ENCODE data around the gene NUP214. TPM values are rescaled to one million over a fixed set of nuclear protein-coding genes. Genes with fewer than 3 reads are reported as not detected.

Gene NUP214
- total RNA-seq, 1 experiment from 2014 or later, result 35.5 TPM

DNA sequence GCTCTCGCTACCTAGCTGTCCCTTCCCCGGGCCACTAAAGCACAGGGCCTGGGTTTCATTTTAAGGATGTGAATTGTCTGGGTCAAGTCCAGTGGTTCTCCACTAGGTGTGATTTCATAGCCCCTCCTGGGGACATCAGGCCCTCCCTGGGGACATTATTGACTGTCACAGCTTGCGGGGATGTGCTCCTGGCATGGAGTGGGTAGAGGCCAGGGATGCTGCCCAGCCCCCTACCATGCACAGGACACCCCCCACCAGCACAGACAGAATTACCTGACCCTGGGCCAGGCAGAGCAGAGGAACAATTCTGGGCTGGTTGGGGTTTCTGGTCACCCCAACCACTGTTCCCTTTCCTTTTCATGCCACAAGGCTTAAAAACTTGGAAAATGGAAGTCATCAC, 146.8 kb downstream of the NUP214 start:
- Histone ChIP-seq H3K4me2 (ENCODE audit: low read length) (no peak overlapping the region), H3K9ac (ENCODE audit: low read length) (no peak overlapping the region), H3K79me2 (ENCODE audit: insufficient read depth, low read length) (no peaks in the 10 kb centered on the region), H3K27me3 (ENCODE audit: insufficient read depth, low read length) (no peaks in the 10 kb centered on the region), H3K9me3 (ENCODE audit: control insufficient read depth in 1 of 2, insufficient read depth in 1 of 2, low read depth in 1 of 2, low read length in 2 of 2) (no peaks in the 10 kb centered on the region), H3K27ac (ENCODE audit: low read depth, low read length) (no peak overlapping the region), H3K9me2 (ENCODE audit: insufficient read depth) (no peaks in the 10 kb centered on the region), H3K4me1 (ENCODE audit: control insufficient read depth in 1 of 2, insufficient read depth in 2 of 2, low read length in 2 of 2) (no peaks in the 10 kb centered on the region), H3K4me3 (replicated peaks in 1 of 2; ENCODE audit: low read depth in 1 of 2, low read length in 2 of 2) (no peak overlapping the region), H3K36me3 (ENCODE audit: control insufficient read depth in 1 of 2, insufficient read depth in 2 of 2, low read length in 2 of 2) (no peaks in the 10 kb centered on the region), H4K20me1 (ENCODE audit: insufficient read depth) (no peaks in the 10 kb centered on the region), H2AFZ (ENCODE audit: low read depth, low read length, poor library complexity, severe bottlenecking) (no peak overlapping the region)
- no peak for DNase-seq (ENCODE audit: low read depth, low spot score)
- CTCF ChIA-PET, result no interaction called here
- intact Hi-C loops (cut with micrococcal nuclease), result no loop called here
- TF ChIP-seq SP1 (IDR thresholded peaks at IDR 0.05; ENCODE audit: low read depth) (no peak), CBX3 (IDR thresholded peaks at IDR 0.05; ENCODE audit: low read depth) (no peak), ZNF274 (IDR thresholded peaks at IDR 0.05; ENCODE audit: low read depth, low read length) (no peak), YY1 (IDR thresholded peaks at IDR 0.05; ENCODE audit: extremely low read depth, insufficient replicate concordance, low read depth, low read length) (no peak), EZH2 (IDR thresholded peaks at IDR 0.05) (no peak), ZFX (IDR thresholded peaks at IDR 0.05) (no peak), TCF7L2 (IDR thresholded peaks at IDR 0.05; ENCODE audit: borderline replicate concordance, extremely low read depth, insufficient read depth, insufficient read length) (no peak), EZH2phosphoT487 (IDR thresholded peaks at IDR 0.05; ENCODE audit: borderline replicate concordance) (no peak), POLR2A (IDR thresholded peaks at IDR 0.05; ENCODE audit: borderline replicate concordance, extremely low read depth, insufficient read depth, insufficient read length) (no peak), ELF1 (IDR thresholded peaks at IDR 0.05; ENCODE audit: borderline replicate concordance, low read depth) (no peak), POLR2AphosphoS5 (IDR thresholded peaks at IDR 0.05; ENCODE audit: low read depth, low read length) (no peak), JUND (IDR thresholded peaks at IDR 0.05) (no peak), SIN3A (IDR thresholded peaks at IDR 0.05; ENCODE audit: low read depth) (no peak), EGR1 (IDR thresholded peaks at IDR 0.05; ENCODE audit: low read depth) (no peak), CEBPB (IDR thresholded peaks at IDR 0.05; ENCODE audit: low read depth) (no peak)
- TF ChIP-seq, protein P1, sequence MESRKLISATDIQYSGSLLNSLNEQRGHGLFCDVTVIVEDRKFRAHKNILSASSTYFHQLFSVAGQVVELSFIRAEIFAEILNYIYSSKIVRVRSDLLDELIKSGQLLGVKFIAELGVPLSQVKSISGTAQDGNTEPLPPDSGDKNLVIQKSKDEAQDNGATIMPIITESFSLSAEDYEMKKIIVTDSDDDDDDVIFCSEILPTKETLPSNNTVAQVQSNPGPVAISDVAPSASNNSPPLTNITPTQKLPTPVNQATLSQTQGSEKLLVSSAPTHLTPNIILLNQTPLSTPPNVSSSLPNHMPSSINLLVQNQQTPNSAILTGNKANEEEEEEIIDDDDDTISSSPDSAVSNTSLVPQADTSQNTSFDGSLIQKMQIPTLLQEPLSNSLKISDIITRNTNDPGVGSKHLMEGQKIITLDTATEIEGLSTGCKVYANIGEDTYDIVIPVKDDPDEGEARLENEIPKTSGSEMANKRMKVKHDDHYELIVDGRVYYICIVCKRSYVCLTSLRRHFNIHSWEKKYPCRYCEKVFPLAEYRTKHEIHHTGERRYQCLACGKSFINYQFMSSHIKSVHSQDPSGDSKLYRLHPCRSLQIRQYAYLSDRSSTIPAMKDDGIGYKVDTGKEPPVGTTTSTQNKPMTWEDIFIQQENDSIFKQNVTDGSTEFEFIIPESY (IDR thresholded peaks at IDR 0.05; ENCODE audit: extremely low read depth, insufficient replicate concordance, low read length), result no peak
- TF ChIP-seq, protein P2, sequence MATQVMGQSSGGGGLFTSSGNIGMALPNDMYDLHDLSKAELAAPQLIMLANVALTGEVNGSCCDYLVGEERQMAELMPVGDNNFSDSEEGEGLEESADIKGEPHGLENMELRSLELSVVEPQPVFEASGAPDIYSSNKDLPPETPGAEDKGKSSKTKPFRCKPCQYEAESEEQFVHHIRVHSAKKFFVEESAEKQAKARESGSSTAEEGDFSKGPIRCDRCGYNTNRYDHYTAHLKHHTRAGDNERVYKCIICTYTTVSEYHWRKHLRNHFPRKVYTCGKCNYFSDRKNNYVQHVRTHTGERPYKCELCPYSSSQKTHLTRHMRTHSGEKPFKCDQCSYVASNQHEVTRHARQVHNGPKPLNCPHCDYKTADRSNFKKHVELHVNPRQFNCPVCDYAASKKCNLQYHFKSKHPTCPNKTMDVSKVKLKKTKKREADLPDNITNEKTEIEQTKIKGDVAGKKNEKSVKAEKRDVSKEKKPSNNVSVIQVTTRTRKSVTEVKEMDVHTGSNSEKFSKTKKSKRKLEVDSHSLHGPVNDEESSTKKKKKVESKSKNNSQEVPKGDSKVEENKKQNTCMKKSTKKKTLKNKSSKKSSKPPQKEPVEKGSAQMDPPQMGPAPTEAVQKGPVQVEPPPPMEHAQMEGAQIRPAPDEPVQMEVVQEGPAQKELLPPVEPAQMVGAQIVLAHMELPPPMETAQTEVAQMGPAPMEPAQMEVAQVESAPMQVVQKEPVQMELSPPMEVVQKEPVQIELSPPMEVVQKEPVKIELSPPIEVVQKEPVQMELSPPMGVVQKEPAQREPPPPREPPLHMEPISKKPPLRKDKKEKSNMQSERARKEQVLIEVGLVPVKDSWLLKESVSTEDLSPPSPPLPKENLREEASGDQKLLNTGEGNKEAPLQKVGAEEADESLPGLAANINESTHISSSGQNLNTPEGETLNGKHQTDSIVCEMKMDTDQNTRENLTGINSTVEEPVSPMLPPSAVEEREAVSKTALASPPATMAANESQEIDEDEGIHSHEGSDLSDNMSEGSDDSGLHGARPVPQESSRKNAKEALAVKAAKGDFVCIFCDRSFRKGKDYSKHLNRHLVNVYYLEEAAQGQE (IDR thresholded peaks at IDR 0.05; ENCODE audit: low read depth), result no peak
- TF ChIP-seq, protein P3, sequence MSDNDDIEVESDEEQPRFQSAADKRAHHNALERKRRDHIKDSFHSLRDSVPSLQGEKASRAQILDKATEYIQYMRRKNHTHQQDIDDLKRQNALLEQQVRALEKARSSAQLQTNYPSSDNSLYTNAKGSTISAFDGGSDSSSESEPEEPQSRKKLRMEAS (IDR thresholded peaks at IDR 0.05), result no peak
- no TSS peak for BruUV-seq (replicated peaks)
- RAD21 ChIA-PET (ENCODE audit: low non-redundant PET in 1 of 2, low total read pairs in 2 of 2, uncharacterized antibody in 2 of 2, unreplicated experiment in 2 of 2), result no interaction called here
- POLR2A ChIA-PET, result no interaction called here
- no peak for ATAC-seq
